Brain microvascular endothelial cell (primary cell): ENCODE results near the gene SLC22A31.
A peak's percentile ranks its signal among the peaks of the same experiment; 100 is the strongest.

Experiments used
- DNase-seq: peaks from one replicate; pipeline ENCODE4 v3.0.0-alpha.2; 2020
- H3K27ac ChIP-seq: fragments of 250-450 bp; sonication (Bioruptor Pico); 2 replicates; pipeline ENCODE4 v1.5.1; 2020; ENCODE audit warnings: mild to moderate bottlenecking, moderate library complexity
- H3K27me3 ChIP-seq: fragments of 250-450 bp; sonication (Bioruptor Pico); replicated peaks from 2 replicates; pipeline ENCODE4 v1.5.1; 2020; ENCODE audit warnings: mild to moderate bottlenecking
- H3K36me3 ChIP-seq: fragments of 250-450 bp; sonication (Bioruptor Pico); replicated peaks from 2 replicates; pipeline ENCODE4 v1.5.1; 2020; ENCODE audit warnings: mild to moderate bottlenecking
- H3K4me3 ChIP-seq: 2 replicates; pipeline ENCODE4 v1.5.1; 2011; ENCODE audit warnings: low read depth, mild to moderate bottlenecking, control low read depth, low read length, moderate library complexity
- CTCF ChIP-seq: IDR thresholded peaks from 2 replicates; pipeline ENCODE4 v1.5.1; 2011; ENCODE audit warnings: low read depth, mild to moderate bottlenecking, moderate library complexity, low read length, control low read depth, inconsistent platforms; ENCODE audit errors: missing control alignments
- in situ Hi-C: cut with HindIII; loops from 2 replicates; pipeline ENCODE4 v1.10.0; 2017; ENCODE audit warnings: low sequenced_read_pairs, low pct_ligation_motif_present

Gene SLC22A31

GRCh38 chr16:89219365-89219764 lies 19.0 kb upstream of the SLC22A31 start:
- DNase-seq: no peak
- Histone ChIP-seq H3K27me3 (no peaks in the 10 kb centered on the region), H3K36me3 (peaks cover 42% of the 10 kb centered on the region), H3K27ac (no peak overlapping the region), H3K4me3 (no peak overlapping the region)
- in situ Hi-C loops: no loop called here
- no peak for TF ChIP-seq CTCF

- in situ Hi-C loops: no loop called here
- Histone ChIP-seq H3K27ac (peak within 1 kb of the TSS; percentile 89), H3K27me3 (no peaks in the 10 kb centered on the region), H3K4me3 (peak within 1 kb of the TSS; percentile 92), H3K36me3 (peaks cover 29% of the 10 kb centered on the region)
- TF ChIP-seq CTCF: no peak
- DNase-seq: peak; percentile 56
Observed at GRCh38 chr16:89217388-89218191, 17.3 kb upstream of the SLC22A31 start, which contains the start of gene ZNF778. Gene ZNF778, plus strand, starts transcription at chr16:89217703. Its CDS starts 3,425 bp downstream, at chr16:89221128.

- Histone ChIP-seq H3K27me3 (no peaks in the 10 kb centered on the region), H3K36me3 (peaks cover 23% of the 10 kb centered on the region), H3K27ac (peak overlapping the region; percentile 89), H3K4me3 (peak overlapping the region; percentile 92)
- in situ Hi-C loops: no loop called here
- no peak for DNase-seq
- no peak for TF ChIP-seq CTCF
Observed at GRCh38 chr16:89217138-89217387, 16.7 kb upstream of the SLC22A31 start.

- in situ Hi-C loops: no loop called here
- Histone ChIP-seq H3K36me3 (peaks cover 18% of the 10 kb centered on the region), H3K27me3 (no peaks in the 10 kb centered on the region), H3K27ac (peak overlapping the region; percentile 89), H3K4me3 (peak overlapping the region; percentile 92)
- TF ChIP-seq CTCF: peak; percentile 76
- peak; percentile 56 for DNase-seq
Observed at GRCh38 chr16:89216315-89217137, 16.2 kb upstream of the SLC22A31 start.

GRCh38 chr16:89210904-89211515 lies 10.7 kb upstream of the SLC22A31 start:
- Histone ChIP-seq H3K27ac (no peak overlapping the region), H3K4me3 (no peak overlapping the region), H3K36me3 (no peaks in the 10 kb centered on the region), H3K27me3 (no peaks in the 10 kb centered on the region)
- no peak for DNase-seq
- TF ChIP-seq CTCF: no peak
- in situ Hi-C loops: no loop called here
